PC-9 (cell line): ENCODE measurements around the gene MICAL2. TPM values are rescaled to one million over a fixed set of nuclear protein-coding genes. Genes with fewer than 3 reads are reported as not detected.

ENCODE experiments used
- BruUV-seq: library from RNA; stranded (reverse); fragments of 400-500 nt; replicated peaks from 2 replicates; lab custom pipeline; 2021; lab: Mats Ljungman, UMichigan
- CTCF ChIA-PET: fragments of 300-600 bp; sonication (Branson Sonifier 250); formaldehyde crosslinking; loops from one replicate; lab custom pipeline; 2022; ENCODE audit warnings: antibody characterized with exemption; lab: Charles Lee
- POLR2A ChIA-PET: fragments of 300-600 bp; sonication (Branson Sonifier 250); formaldehyde crosslinking; loops from one replicate; lab custom pipeline; 2022; ENCODE audit warnings: antibody characterized with exemption; ENCODE audit not compliant: unreplicated experiment; lab: Charles Lee
- DNase-seq, 2 experiments: peaks; one replicate each; pipeline versions ENCODE4 v3.0.0 to v3.0.0-alpha.2; 2015 to 2022; ENCODE audit warnings: mixed read lengths in 1 of 2
- H2AFZ ChIP-seq: fragments of 200-600 bp; sonication (generic); 2 replicates; pipeline ENCODE4 v1.8.1; 2017; ENCODE audit warnings: antibody characterized with exemption
- H3F3A ChIP-seq: fragments of 200-600 bp; sonication (generic); 2 replicates; pipeline ENCODE4 v1.8.1; 2017; ENCODE audit warnings: antibody characterized with exemption, mild to moderate bottlenecking, low read depth; ENCODE audit not compliant: insufficient read depth
- H3K27ac ChIP-seq: fragments of 200-600 bp; sonication (generic); 2 replicates; pipeline ENCODE4 v1.6.1; 2016; ENCODE audit warnings: mixed run types
- H3K27me3 ChIP-seq: fragments of 200-600 bp; sonication (generic); 2 replicates; pipeline ENCODE4 v1.6.1; 2016; ENCODE audit warnings: low read depth, mixed run types; ENCODE audit not compliant: insufficient read depth
- H3K36me3 ChIP-seq: fragments of 200-600 bp; sonication (generic); 2 replicates; pipeline ENCODE4 v1.6.1; 2016; ENCODE audit warnings: low read depth, mixed run types
- H3K4me1 ChIP-seq: fragments of 200-600 bp; sonication (generic); replicated peaks from 2 replicates; pipeline ENCODE4 v1.6.1; 2016; ENCODE audit warnings: mixed run types; ENCODE audit not compliant: insufficient read depth
- H3K4me2 ChIP-seq: fragments of 200-600 bp; sonication (generic); 2 replicates; pipeline ENCODE4 v1.6.1; 2017; ENCODE audit warnings: mixed run types
- H3K4me3 ChIP-seq: fragments of 200-600 bp; sonication (generic); 2 replicates; pipeline ENCODE4 v1.6.1; 2016; ENCODE audit warnings: mixed run types
- H3K79me2 ChIP-seq: fragments of 200-600 bp; sonication (generic); 2 replicates; pipeline ENCODE4 v1.6.1; 2017; ENCODE audit warnings: low read depth, mixed run types
- H3K9me2 ChIP-seq: fragments of 200-600 bp; sonication (generic); 2 replicates; pipeline ENCODE4 v1.8.1; 2017; ENCODE audit warnings: mild to moderate bottlenecking; ENCODE audit not compliant: insufficient read depth
- H3K9me3 ChIP-seq: fragments of 200-600 bp; sonication (generic); 2 replicates; pipeline ENCODE4 v1.8.1; 2016; ENCODE audit warnings: low read depth; ENCODE audit not compliant: insufficient read depth
- H4K20me1 ChIP-seq: fragments of 200-600 bp; sonication (generic); 2 replicates; pipeline ENCODE4 v1.8.1; 2017; ENCODE audit not compliant: insufficient read depth
- CTCF ChIP-seq: fragments of 200-600 bp; sonication (generic); conservative IDR thresholded peaks from 2 replicates; pipeline ENCODE4 v1.6.1; 2017; ENCODE audit warnings: mixed run types, antibody characterized with exemption, mild to moderate bottlenecking, moderate library complexity
- EZH2 ChIP-seq: fragments of 200-600 bp; sonication (generic); IDR thresholded peaks from 2 replicates; pipeline ENCODE4 v1.8.0; 2017; ENCODE audit warnings: antibody characterized with exemption, low read depth
- intact Hi-C: fragments of 100-400 bp; cut with micrococcal nuclease; formaldehyde crosslinking; loops from one replicate; pipeline ENCODE4 v1.10.0; 2022; ENCODE audit not compliant: unreplicated experiment
- total RNA-seq: library from RNA; stranded (reverse); gene quantifications from 2 replicates; pipeline ENCODE4 v1.2.3, GENCODE V29; 2021

Gene MICAL2
- total RNA-seq, 1 experiment from 2014 or later = 32.4 TPM

GRCh38 chr11:12111549-12112520 lies 1.4 kb downstream of the MICAL2 start:
- TF ChIP-seq EZH2 (no peak), CTCF (no peak)
- no peak overlapping the region for H2AFZ ChIP-seq
- H4K20me1 ChIP-seq = no peaks in the 10 kb centered on the region
- CTCF ChIA-PET = interaction anchor here (1.0 kb wide), 1 partner anchor 68 kb away, joined by 3 read pairs; no protein-coding TSS in a partner anchor
- H3K9me2 ChIP-seq = no peaks in the 10 kb centered on the region
- H3F3A ChIP-seq = no peaks in the 10 kb centered on the region
- H3K27me3 ChIP-seq = no peaks in the 10 kb centered on the region
- H3K27ac ChIP-seq = 0 out of 2 replicates have a peak overlapping the region, but pooled peaks have one; percentile 19
- peaks cover 23% of the 10 kb centered on the region for H3K4me1 ChIP-seq
- H3K79me2 ChIP-seq = peaks cover 53% of the 10 kb centered on the region
- TSS peak; percentile 51 for BruUV-seq
- H3K9me3 ChIP-seq = no peaks in the 10 kb centered on the region
- peak overlapping the region; percentile 87 for H3K4me2 ChIP-seq
- DNase-seq = no peak
- H3K36me3 ChIP-seq = no peaks in the 10 kb centered on the region
- POLR2A ChIA-PET = interaction anchor here (0.6 kb wide), 1 partner anchor 53 kb away, joined by 16 read pairs; no protein-coding TSS in a partner anchor
- intact Hi-C loops = loop anchor here (5.0 to 10.0 kb wide), 2 partner anchors 57 to 170 kb away; no protein-coding TSS in a partner anchor
- H3K4me3 ChIP-seq = peak overlapping the region; percentile 81

- no peak overlapping the region for H2AFZ ChIP-seq
- no peaks in the 10 kb centered on the region for H4K20me1 ChIP-seq
- ChIA-PET POLR2A (no interaction called here), CTCF (no interaction called here)
- no TSS peak for BruUV-seq
- H3K27me3 ChIP-seq = no peaks in the 10 kb centered on the region
- DNase-seq = no peak
- intact Hi-C loops = loop anchor here (5.0 to 10.0 kb wide), 2 partner anchors 58 to 170 kb away; no protein-coding TSS in a partner anchor
- H3F3A ChIP-seq = no peaks in the 10 kb centered on the region
- H3K9me2 ChIP-seq = no peaks in the 10 kb centered on the region
- H3K4me3 ChIP-seq = no peak overlapping the region
- no peaks in the 10 kb centered on the region for H3K9me3 ChIP-seq
- H3K4me2 ChIP-seq = peak overlapping the region; percentile 87
- TF ChIP-seq CTCF = no peak
- TF ChIP-seq EZH2 = no peak
- peaks cover 62% of the 10 kb centered on the region for H3K79me2 ChIP-seq
- no peak overlapping the region for H3K27ac ChIP-seq
- H3K36me3 ChIP-seq = no peaks in the 10 kb centered on the region; the same call in 1 of the 2 replicates
- H3K4me1 ChIP-seq = peaks cover 30% of the 10 kb centered on the region
Measured at GRCh38 chr11:12112750-12113149, 2.4 kb downstream of the MICAL2 start.

GRCh38 chr11:12113294-12113693 lies 2.9 kb downstream of the MICAL2 start:
- H3K27me3 ChIP-seq = no peaks in the 10 kb centered on the region
- H4K20me1 ChIP-seq = no peaks in the 10 kb centered on the region
- ChIA-PET CTCF (no interaction called here), POLR2A (no interaction called here)
- no peak for DNase-seq
- H3K4me3 ChIP-seq = no peak overlapping the region
- no peaks in the 10 kb centered on the region for H3K9me2 ChIP-seq
- no peaks in the 10 kb centered on the region; the same call in 1 of the 2 replicates for H3K36me3 ChIP-seq
- H3K4me1 ChIP-seq = peaks cover 35% of the 10 kb centered on the region
- TF ChIP-seq CTCF (no peak), EZH2 (no peak)
- H3K4me2 ChIP-seq = peak overlapping the region; percentile 87; the same call in 1 of the 2 replicates
- no peak overlapping the region for H3K27ac ChIP-seq
- intact Hi-C loops = loop anchor here (5.0 to 10.0 kb wide), 2 partner anchors 58 to 169 kb away; no protein-coding TSS in a partner anchor
- peaks cover 68% of the 10 kb centered on the region for H3K79me2 ChIP-seq
- BruUV-seq = no TSS peak
- no peaks in the 10 kb centered on the region for H3K9me3 ChIP-seq
- no peaks in the 10 kb centered on the region for H3F3A ChIP-seq
- no peak overlapping the region for H2AFZ ChIP-seq
